Erythroblast (primary cell): ENCODE data around the gene KRTAP3-2.

Source experiments
- DNase-seq, 2 experiments: peaks; one replicate each; lab custom pipeline; 2025; lab: John Stamatoyannopoulos, UW
- GATA1 ChIP-seq: IDR thresholded peaks from 2 replicates; pipeline ENCODE4 v1.6.1; 2011; ENCODE audit warnings: low read depth, mild to moderate bottlenecking, control low read depth, low read length, moderate library complexity
- POLR2A ChIP-seq: IDR thresholded peaks from 2 replicates; pipeline ENCODE4 v1.6.1; 2011; ENCODE audit warnings: mild to moderate bottlenecking, low read length

Gene KRTAP3-2

DNA sequence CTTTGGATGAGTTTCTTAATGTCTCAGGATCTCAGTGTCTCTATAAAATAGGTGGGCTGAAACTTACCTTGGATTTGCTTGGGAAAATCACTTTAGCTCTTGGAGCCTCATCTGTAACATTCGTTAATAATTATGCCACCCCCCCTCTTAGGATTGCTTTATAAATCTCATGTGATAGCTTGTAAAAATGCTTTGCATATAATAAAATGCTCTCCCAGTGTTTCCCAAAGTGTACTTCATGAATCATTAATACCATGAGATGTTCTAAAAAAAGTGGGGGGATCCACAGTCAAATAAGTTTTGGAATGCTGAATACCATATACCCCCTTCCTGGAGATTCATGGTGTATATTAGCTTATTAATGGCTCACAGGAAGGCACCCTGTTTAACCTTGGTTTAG lies 38.1 kb downstream of the KRTAP3-2 start:
- TF ChIP-seq GATA1 (no peak), POLR2A (no peak)
- DNase-seq = no peak

GRCh38 chr17:40960144-40960543 lies 39.6 kb downstream of the KRTAP3-2 start:
- DNase-seq = no peak
- TF ChIP-seq POLR2A (no peak), GATA1 (no peak)

DNA sequence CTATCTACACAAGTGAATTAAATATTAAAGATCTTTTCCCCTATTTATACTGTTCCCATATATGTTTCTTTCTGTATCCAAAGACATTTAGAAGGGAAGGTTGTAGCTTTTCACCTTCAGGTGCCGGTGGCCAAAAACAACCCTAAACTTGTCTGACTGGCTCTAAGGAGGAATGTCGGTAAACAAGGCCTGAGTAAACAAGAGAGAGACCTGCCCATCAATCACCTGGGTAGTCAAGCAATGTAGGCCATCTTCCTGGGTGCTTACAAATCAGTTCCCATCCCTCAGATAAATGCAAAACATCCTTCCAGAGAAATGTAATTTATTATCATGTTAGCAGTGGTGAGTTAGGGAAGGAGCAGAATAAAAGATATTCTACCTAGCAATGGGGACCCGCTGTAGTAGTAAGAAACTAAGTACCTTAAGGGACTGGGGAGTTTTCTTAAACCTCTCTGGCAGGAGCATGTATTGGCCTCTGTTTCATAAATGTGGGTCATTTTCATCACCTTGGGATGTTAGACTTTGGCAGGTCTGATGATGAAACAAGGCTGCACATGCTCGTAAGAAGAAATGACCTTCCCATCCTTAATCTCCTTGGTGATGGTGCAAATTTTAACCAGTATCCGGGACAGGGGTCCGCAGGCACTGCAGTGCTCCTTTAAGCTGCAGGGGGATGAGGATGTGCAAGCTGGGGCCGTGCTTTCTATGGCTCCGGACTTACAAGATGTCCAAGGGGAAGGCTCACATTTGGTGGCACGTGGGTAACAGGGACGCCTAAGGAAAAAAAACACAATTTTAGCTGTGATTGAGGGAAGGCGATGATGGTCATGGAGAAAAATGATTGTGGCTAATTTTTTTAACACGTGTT lies 41.4 kb downstream of the KRTAP3-2 start:
- TF ChIP-seq POLR2A (no peak), GATA1 (no peak)
- no peak for DNase-seq

GRCh38 chr17:40956401-40957254 lies 43.1 kb downstream of the KRTAP3-2 start:
- no peak for DNase-seq
- TF ChIP-seq GATA1 = no peak
- TF ChIP-seq POLR2A = no peak

DNA sequence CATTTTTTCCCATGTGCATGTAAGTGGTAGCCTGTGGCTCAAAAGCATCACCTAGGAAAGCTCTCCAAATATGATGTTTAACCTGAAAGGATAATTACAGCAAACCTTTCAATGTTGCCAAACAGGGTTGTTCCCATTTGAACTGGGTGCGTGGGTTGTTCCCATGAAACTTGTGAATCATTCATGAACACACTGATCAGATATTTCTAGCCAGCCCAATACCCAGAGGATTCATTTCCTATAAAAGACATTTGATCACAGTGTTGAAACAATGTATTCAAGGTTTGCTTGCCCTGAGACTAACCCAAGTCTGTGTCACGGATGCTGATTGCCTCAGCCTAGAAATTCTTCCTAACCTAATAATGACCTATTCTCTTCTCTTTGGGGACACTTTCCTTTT lies 45.8 kb downstream of the KRTAP3-2 start:
- DNase-seq = no peak

DNA sequence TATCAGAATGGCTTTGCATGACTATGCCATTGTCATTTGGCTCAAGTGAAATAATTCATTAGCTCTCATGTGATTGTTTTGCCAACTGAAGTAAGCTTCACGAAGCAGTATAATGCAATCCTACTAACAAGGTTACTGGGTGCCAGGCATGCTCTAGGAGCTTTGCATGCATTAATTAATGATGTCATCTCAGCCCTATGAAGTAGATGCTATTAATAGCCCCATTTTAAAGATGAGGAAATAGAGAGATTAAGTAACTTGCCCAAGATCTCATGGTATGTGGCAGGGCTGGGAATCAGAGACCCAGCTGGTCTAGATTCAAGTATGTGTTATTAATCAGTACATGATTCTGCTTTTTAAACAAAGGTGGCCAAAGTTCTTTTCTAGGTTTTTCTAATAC lies 47.0 kb downstream of the KRTAP3-2 start:
- no peak for TF ChIP-seq POLR2A
- no peak for TF ChIP-seq GATA1
- no peak for DNase-seq

More for the DNA sequence above, 45.8 kb downstream of the KRTAP3-2 start:
- TF ChIP-seq GATA1 (no peak), POLR2A (no peak)

DNA sequence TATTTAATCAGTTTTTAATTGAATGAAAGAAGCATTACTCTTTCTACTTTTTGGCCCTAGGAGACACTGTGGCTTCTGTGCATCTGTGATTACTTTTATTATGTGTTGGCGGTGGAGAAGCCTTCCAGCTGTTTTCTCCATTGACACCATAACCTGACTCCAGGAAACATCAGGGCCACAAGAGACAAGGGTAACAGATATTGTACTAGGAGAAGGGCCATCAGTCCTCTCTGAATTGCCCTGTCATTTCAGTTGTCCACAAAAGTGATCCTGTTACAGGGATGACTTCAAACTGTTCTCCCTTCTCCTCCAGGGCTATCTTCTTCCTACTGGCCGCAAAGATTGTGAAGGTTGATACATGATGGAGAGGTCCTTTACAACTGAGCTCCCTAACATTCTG lies 47.6 kb downstream of the KRTAP3-2 start:
- no peak for DNase-seq
- no peak for TF ChIP-seq POLR2A
- no peak for TF ChIP-seq GATA1

DNA sequence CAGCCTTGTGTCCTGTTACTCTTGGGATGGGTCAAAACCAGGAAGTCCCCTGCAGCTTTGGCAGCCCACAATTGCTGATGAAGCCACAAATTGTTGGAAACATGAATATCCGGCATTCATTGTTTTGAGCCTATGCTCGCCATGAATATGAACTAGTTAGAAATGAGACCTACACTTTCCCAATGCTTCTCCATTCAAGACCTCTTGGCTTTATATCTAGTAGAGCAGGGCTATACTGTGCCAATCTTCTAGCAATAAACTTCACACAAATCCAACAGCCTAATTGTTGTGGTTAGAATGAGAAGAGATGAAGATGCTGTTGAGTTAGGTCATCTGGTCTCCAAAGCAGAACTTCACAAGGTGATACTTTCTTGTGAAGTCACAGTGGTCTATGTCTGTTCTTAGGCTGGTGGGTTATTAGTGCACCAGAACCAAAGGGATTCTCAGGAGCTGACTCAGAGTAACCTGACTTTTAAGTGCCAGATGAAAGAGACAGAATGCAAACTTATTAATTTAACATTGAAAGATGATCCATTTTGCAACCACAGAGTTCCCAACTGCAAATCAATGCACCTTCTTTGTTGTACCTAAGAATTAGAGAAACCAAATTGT lies 48.6 kb downstream of the KRTAP3-2 start:
- DNase-seq = no peak
- no peak for TF ChIP-seq GATA1
- TF ChIP-seq POLR2A = no peak

DNA sequence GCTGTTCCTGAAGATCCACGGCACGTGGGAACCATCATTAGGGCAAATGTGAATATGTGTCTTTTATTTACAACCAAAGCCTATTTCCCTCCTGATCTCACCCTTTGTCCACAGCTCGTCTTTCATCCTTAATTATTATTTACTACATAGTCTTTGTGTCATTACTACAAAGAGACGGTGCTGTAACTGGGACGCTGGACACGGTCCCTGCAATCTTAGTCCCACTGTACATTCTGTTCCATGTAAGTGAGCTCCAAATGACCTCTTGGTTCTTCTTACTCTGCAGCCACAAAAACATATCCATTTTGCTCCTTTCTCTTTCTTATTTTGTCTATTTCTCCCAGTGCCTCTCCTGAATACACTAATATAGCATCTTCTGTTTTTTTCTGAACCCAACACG lies 49.5 kb downstream of the KRTAP3-2 start:
- no peak for DNase-seq
- no peak for TF ChIP-seq GATA1
- no peak for TF ChIP-seq POLR2A

DNA sequence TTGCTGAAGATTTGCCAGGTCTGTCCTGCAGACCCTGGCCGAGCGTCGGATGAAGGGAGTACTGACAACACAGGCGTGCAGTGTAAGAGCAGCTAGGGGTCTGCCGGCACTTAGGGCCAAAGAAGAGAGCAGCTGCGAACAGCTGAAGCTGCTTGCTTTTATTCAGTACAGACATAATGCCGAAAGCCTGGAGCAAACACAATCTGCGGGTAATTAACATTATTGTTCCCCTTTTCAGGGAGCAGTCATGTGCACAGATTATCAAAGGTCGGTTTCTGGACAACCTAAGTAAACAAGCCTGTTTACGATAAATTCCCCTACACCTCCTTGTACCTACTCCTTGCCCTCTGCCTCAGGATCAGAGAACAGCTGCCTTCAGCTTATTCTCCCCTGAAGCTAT lies 50.3 kb downstream of the KRTAP3-2 start:
- TF ChIP-seq POLR2A (no peak), GATA1 (no peak)
- no peak for DNase-seq
